GM12873 (cell line): ENCODE measurements around the gene EDNRB.

Source experiments
- CTCF ChIP-seq: IDR thresholded peaks from 2 replicates; pipeline ENCODE4 v1.5.1; 2012; ENCODE audit warnings: low read depth, mild to moderate bottlenecking, moderate library complexity, low read length, control low read depth; ENCODE audit not compliant: insufficient read depth; ENCODE audit errors: missing control alignments

Gene EDNRB

GRCh38 chr13:77846173-77846572 lies 72.5 kb downstream of the EDNRB start:
- no peak for TF ChIP-seq CTCF
